DLD1 (cell line): ENCODE data around the gene TAS2R1.
"Not testable (repeated sequence)": the region's sequence is repeated elsewhere in the genome, so short reads cannot be mapped to it uniquely, and the experiment has no call there.

ENCODE experiments used
- in situ Hi-C: cut with HindIII; loops from 2 replicates; pipeline ENCODE4 v1.10.0; 2017; ENCODE audit warnings: low sequenced_read_pairs

The TAS2R1 gene

GRCh38 chr5:9623661-9624060 lies 6.5 kb downstream of the TAS2R1 start:
- in situ Hi-C loops, result no loop called here

GRCh38 chr5:9622971-9623421 lies 7.2 kb downstream of the TAS2R1 start:
- in situ Hi-C loops, result no loop called here

DNA sequence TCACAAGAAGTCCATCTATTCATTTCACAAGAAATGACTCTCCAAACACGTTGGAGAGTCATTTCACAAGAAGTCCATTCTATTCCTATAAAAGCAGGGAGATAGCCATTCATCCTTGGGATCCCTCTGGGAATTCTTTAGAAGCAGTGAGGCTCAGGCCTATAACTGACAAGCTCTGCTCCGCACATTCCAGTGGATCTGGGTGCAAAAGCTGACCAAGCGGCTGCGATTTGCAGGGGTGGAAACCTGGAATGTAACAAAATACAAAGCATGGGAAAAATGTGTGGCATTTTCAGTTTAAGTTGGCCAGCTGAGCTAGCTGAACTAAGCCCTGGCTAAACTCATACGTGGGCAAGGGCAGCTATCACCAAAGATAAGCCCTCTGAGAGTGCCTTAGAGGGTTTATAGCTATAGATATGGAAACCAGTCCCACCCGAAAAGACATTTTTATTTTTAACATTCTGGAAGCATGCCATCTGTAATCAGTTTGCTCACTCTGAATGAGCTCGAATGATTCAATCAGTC lies 8.7 kb downstream of the TAS2R1 start:
- in situ Hi-C loops, result no loop called here

DNA sequence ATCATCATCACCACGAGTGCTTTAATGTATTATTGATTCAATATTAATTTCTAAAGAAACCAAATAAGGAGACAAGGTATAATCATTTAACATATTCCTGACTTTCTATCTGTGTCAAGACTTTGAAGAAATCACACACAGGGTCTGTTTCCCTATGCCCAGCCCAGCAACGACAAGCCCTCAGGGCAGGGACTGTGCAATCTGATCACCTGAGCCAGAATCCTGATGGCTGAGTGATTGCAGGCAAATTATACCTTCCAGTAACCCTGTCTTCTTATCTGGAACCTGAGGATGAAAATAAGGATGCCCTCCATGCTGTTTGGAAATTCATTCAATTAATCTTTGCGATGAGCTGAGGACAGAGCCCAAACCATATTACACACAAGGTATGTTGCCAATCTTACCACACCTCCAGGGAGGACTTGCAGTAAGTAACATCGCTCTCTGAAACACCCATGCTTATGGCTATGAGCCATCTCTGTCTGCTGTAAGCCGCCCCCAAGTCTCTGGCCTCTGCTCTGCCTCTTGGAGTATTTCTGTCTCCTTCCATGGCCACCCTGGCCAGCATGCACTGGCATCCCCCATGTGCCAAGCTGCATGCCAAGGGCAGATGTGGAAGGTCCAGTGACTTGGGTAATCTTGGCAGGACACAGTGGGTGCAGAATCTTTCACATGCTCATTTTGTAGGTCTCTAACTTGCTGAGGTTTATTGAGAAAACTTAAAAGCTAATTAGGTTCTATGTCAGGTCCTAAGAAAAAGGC lies 10.6 kb downstream of the TAS2R1 start:
- in situ Hi-C loops, result no loop called here

- in situ Hi-C loops, result no loop called here
These were observed 12.2 kb downstream of the TAS2R1 start for GRCh38 chr5:9617739-9618504.

GRCh38 chr5:9617221-9617620 lies 12.9 kb downstream of the TAS2R1 start:
- in situ Hi-C loops, result no loop called here

- in situ Hi-C loops, result no loop called here
These were observed 14.8 kb downstream of the TAS2R1 start for GRCh38 chr5:9615331-9615730.

- in situ Hi-C loops, result no loop called here
These were observed 16.8 kb downstream of the TAS2R1 start for GRCh38 chr5:9613360-9613759.

DNA sequence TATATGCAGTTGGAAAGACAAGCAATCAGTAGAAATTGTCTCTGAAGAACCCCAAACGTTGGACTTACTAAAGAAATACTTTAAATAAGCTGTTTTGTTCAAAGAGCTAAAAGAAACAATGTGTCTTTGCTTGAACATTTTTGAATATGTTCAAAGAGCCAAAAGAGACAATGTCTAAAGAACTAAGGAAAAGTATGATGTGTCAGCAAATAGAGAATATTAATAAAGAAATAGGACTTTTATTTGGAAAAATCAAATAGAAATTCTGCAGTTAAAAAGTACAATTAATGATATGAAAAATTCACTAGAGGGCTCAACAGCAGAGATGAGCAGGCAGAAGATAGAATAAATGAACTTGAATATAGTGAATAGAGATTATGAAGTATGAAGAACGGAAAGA lies 19.2 kb downstream of the TAS2R1 start:
- in situ Hi-C loops, result no loop called here

GRCh38 chr5:9610364-9610763 lies 19.8 kb downstream of the TAS2R1 start:
- in situ Hi-C loops, result no loop called here

GRCh38 chr5:9608093-9608492 lies 22.1 kb downstream of the TAS2R1 start:
- in situ Hi-C loops, result no loop called here

DNA sequence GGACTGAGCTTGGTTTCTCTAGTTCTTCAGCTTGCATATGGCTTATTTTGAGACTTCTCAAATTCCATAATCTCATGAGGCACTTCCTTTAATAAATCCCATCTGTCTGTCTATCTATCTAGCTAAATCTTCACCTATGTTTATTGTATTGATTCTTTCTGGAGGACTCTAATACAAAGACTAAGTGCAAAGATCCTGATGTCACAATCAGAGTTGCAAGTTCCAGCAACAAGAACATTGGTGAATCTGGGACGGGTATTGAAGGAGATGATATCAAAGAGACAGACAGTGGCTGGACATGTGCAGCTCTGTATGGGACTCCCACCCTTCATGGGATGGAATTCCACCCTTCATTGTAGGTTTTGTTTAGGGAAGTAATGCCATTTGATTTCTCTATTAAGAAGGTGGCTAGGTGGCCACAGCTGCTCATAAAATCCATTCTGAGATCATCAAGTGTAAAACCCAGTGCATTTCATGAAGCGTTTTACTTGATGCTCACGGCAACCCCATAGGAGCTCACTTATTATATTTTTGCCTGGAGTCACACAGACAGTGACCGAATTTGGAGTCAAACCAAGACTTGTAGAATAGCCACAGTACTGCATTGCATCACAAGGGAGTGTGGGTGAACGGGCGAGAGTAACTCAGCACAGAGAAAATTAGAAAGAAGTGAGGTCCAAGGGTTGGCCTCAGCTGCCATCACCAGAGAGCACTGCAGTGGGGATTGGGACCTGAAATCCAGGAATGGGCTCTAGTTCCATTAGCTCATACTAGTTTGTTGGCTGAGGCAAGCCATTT lies 24.9 kb downstream of the TAS2R1 start:
- in situ Hi-C loops, result no loop called here

GRCh38 chr5:9604416-9604815 lies 25.7 kb downstream of the TAS2R1 start:
- in situ Hi-C loops, result no loop called here

DNA sequence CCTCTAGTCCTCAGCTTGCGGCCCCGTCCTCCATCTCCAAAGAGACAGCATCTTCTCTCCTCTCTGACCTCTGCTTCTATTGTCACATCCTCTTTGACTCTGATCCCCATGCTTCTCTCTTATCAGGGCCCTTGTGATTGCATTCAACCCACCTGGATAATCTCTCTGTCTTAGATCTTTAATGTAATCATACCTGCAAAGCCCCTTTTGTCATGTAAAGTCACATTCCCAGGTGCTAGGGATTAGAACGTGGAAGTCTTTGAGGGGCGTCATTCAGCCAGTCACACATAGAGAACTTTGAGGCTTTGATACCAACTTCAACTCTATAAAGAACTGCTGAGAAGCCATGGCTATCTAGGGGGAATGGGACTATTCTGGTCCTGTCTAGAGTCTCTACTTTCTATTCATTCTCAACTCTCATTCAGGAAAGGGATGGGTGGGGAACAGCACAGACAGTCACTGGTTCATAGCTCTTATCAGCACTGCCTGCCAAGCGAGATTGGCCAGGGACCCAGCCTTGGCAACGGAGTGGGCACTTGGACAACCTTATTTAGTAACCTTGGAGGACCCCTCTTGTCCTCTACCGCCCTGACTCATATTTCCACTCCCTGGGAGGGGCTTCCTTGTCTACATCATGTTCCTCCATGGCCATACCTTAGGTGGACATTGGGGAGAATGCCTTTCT lies 29.0 kb downstream of the TAS2R1 start:
- in situ Hi-C loops, result no loop called here

DNA sequence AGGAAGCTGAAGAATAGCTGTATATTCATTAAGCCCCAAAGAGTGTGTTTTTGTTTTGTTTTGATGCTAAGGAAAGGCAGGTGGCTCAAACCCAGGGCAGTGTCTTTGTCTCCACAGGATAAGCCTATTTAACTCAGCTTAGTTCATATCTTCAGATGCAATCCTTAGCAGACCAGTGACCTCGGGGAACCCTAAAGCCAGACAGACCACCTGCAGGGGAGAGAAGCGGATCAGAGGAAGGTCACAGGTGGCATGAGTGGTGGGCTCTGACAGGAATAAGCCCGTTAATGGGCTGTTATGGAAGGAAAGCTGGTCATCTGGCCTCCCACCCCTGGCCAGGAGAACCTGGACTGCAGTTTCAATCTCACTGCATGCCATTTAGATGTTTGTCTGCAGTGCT lies 30.8 kb downstream of the TAS2R1 start:
- in situ Hi-C loops, result no loop called here

GRCh38 chr5:9598329-9598728 lies 31.8 kb downstream of the TAS2R1 start:
- in situ Hi-C loops, result not testable (repeated sequence)

- in situ Hi-C loops, result not testable (repeated sequence)
These were observed 32.8 kb downstream of the TAS2R1 start for GRCh38 chr5:9597322-9597721.

- in situ Hi-C loops, result no loop called here
These were observed 33.3 kb downstream of the TAS2R1 start for GRCh38 chr5:9596824-9597223.

DNA sequence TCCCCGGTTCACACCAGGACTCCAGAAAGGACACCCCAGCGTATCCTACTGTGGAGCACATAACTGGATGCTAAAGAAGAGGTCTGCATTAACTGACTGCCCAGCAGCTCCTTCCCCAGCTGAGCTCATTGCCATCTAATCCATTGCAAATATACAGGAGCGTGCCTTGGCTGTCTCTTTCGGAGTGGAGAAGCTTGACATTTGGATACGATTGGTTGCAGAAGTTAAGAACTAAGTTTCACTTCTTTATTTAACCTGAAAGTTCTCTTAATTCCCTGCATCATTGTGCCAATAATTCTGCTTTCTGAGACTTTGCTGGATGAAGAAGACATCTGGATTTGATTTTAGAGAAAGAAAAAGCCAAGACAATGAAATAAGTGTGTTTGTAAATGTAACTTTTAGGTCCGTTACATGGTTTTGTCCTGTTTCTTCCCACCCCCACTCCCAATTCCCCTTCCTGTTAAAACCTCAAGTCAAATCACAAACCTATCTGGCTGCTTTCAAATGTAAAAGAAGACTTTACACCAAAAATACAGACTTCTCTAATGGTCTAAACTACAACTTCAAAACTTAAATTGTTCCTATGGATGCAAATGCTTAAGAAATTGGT lies 33.9 kb downstream of the TAS2R1 start:
- in situ Hi-C loops, result no loop called here

DNA sequence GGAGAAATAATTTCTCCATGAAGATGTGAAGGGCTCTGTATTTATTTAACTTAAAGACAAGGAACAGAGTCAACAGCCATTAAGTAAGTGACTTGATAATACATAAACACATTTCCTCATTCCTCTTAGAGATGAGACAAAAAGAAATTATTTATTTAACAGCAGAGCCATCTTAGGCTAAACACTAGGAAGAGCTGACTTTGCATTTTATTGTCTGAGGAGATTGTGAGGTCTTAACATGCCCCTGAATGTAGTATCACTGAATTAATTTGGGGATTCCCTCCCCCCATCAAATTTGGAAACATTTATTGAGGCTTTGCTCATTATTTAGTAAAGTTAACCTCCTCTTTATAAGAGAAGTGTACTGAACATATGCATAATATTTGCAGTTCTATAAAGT lies 35.2 kb downstream of the TAS2R1 start:
- in situ Hi-C loops, result no loop called here
